Fibroblast of mammary gland (primary cell): Measurements from ENCODE around the gene CUBN.

Source experiments
- DNase-seq: peaks from one replicate; pipeline ENCODE4 v3.0.0-alpha.2; 2010; ENCODE audit warnings: low read depth
- H3K4me3 ChIP-seq: 2 replicates; pipeline ENCODE4 v1.5.1; 2011; ENCODE audit warnings: low read depth, mild to moderate bottlenecking, low read length, moderate library complexity; ENCODE audit not compliant: control insufficient read depth
- CTCF ChIP-seq: conservative IDR thresholded peaks from 2 replicates; pipeline ENCODE4 v1.5.1; 2011; ENCODE audit warnings: low read depth, low read length, inconsistent platforms; ENCODE audit not compliant: control insufficient read depth, insufficient read depth

CUBN gene

GRCh38 chr10:17100586-17100985 is 29.0 kb downstream of the CUBN start:
- peak; percentile 70 for DNase-seq
- TF ChIP-seq CTCF = no peak
- no peak overlapping the region for H3K4me3 ChIP-seq

- TF ChIP-seq CTCF = no peak
- no peak overlapping the region for H3K4me3 ChIP-seq
- DNase-seq = no peak
These were observed 31.6 kb downstream of the CUBN start for GRCh38 chr10:17098012-17098411.

GRCh38 chr10:17094844-17095243 is 34.8 kb downstream of the CUBN start:
- TF ChIP-seq CTCF = no peak
- no peak for DNase-seq
- H3K4me3 ChIP-seq = no peak overlapping the region

- no peak for TF ChIP-seq CTCF
- DNase-seq = no peak
- no peak overlapping the region for H3K4me3 ChIP-seq
These were observed 36.4 kb downstream of the CUBN start for GRCh38 chr10:17092986-17093803.

GRCh38 chr10:17092216-17092944 is 37.2 kb downstream of the CUBN start:
- DNase-seq = no peak
- H3K4me3 ChIP-seq = no peak overlapping the region
- TF ChIP-seq CTCF = no peak

- DNase-seq = peak; percentile 85
- no peak for TF ChIP-seq CTCF
- H3K4me3 ChIP-seq = no peak overlapping the region
These were observed 41.3 kb downstream of the CUBN start for GRCh38 chr10:17088118-17088806.
